ENCODE data around the gene CTF1.

DNA sequence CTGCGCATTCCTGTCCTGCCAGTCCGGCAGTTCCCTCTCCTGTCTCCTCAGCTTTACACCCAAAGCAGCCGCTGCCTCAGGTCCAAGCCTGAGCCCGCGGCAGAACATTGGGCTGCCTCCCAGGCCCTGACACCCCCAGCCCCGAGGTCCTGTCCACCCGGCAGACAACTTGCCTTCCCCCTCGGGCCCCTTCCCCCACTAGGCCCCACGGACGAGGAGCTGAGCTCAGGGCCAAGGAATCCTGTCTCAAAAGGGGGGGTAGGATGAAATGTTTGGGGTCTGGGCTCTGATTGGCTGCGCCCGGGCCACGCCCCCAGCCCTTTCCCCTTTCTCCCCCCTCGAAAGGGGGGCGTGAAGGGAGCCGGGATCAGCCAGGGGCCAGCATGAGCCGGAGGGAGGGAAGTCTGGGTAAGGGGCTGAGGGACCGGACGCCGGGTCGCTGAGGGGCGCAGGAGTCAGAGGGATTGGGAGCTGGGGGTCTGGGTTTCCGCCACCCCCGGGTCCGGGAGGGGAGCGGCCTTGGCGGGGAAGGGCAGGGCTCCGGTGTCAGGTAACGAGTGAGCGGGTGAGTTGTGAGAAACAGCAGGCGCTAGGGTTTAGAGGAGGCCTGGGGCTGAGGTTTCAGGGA is at the start of gene CTF1:
- TF ChIP-seq, protein P1, sequence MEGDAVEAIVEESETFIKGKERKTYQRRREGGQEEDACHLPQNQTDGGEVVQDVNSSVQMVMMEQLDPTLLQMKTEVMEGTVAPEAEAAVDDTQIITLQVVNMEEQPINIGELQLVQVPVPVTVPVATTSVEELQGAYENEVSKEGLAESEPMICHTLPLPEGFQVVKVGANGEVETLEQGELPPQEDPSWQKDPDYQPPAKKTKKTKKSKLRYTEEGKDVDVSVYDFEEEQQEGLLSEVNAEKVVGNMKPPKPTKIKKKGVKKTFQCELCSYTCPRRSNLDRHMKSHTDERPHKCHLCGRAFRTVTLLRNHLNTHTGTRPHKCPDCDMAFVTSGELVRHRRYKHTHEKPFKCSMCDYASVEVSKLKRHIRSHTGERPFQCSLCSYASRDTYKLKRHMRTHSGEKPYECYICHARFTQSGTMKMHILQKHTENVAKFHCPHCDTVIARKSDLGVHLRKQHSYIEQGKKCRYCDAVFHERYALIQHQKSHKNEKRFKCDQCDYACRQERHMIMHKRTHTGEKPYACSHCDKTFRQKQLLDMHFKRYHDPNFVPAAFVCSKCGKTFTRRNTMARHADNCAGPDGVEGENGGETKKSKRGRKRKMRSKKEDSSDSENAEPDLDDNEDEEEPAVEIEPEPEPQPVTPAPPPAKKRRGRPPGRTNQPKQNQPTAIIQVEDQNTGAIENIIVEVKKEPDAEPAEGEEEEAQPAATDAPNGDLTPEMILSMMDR (IDR thresholded peaks at IDR 0.05): no peak
- TF ChIP-seq EP300 (IDR thresholded peaks at IDR 0.05) (no peak), RAD21 (conservative IDR thresholded peaks at IDR 0.05 in 1 of 2, IDR thresholded peaks at IDR 0.05 in 1 of 2) (no peak), KDM5A (IDR thresholded peaks at IDR 0.05) (no peak), POLR2A (IDR thresholded peaks at IDR 0.05; ENCODE audit: low read length) (no peak), E2F6 (IDR thresholded peaks at IDR 0.05; ENCODE audit: borderline replicate concordance, low read depth) (no peak), CHD4 (IDR thresholded peaks at IDR 0.05; ENCODE audit: borderline replicate concordance) (no peak), ESRRA (IDR thresholded peaks at IDR 0.05; ENCODE audit: borderline replicate concordance, low read length) (no peak), SMC3 (IDR thresholded peaks at IDR 0.05) (no peak), CEBPB (IDR thresholded peaks at IDR 0.05) (no peak), HOXA7 (CRISPR knock-in tag; IDR thresholded peaks at IDR 0.05) (no peak), HEYL (CRISPR knock-in tag; IDR thresholded peaks at IDR 0.05) (no peak)
- TF ChIP-seq, protein P2, sequence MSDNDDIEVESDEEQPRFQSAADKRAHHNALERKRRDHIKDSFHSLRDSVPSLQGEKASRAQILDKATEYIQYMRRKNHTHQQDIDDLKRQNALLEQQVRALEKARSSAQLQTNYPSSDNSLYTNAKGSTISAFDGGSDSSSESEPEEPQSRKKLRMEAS (IDR thresholded peaks at IDR 0.05): no peak

All from A549 (cell line).